Lower lobe of right lung (tissue), 2 donors: Measurements from ENCODE around the gene RSPH9. TPM values are rescaled to one million over a fixed set of nuclear protein-coding genes. Genes with fewer than 3 reads are reported as not detected.
"Not testable (repeated sequence)": the region's sequence is repeated elsewhere in the genome, so short reads cannot be mapped to it uniquely, and the experiment has no call there.

Experiments
- ATAC-seq, 2 donors: fragments of 200-7000 bp; cut with Tn5 transposase; one replicate each; pipeline ENCODE4 v1.9.1; 2020 to 2022; ENCODE audit warnings: mild to moderate bottlenecking in 2 of 2, moderate library complexity in 2 of 2
- DNase-seq: peaks from one replicate; pipeline ENCODE4 v3.0.0-alpha.2; 2020
- H3K27ac ChIP-seq: fragments of 200-600 bp; one replicate; pipeline ENCODE4 v1.8.0; 2022
- H3K27me3 ChIP-seq: fragments of 200-600 bp; one replicate; pipeline ENCODE4 v1.8.0; 2022; ENCODE audit warnings: low read depth
- H3K36me3 ChIP-seq: fragments of 200-600 bp; one replicate; pipeline ENCODE4 v1.8.0; 2022; ENCODE audit warnings: mild to moderate bottlenecking
- H3K4me1 ChIP-seq: fragments of 200-600 bp; one replicate; pipeline ENCODE4 v1.8.0; 2022
- H3K4me3 ChIP-seq: fragments of 200-600 bp; one replicate; pipeline ENCODE4 v1.8.0; 2022; ENCODE audit warnings: mild to moderate bottlenecking
- H3K9me3 ChIP-seq: fragments of 200-600 bp; one replicate; pipeline ENCODE4 v1.8.0; 2022
- intact Hi-C: fragments of 100-400 bp; cut with DNase I; formaldehyde crosslinking; loops from one replicate; pipeline ENCODE4 v1.11.0; 2022
- total RNA-seq: library from RNA; stranded (reverse); fragmentation: NEBNext Ultra II Directional; extraction: Animal tissue kit (Norgen Biotek cat#: 25700); gene quantifications from one replicate; pipeline ENCODE4 v1.2.1, GENCODE V29; 2021
- TF ChIP-seq, protein P1 (sequence below): fragments of 200-600 bp; IDR thresholded peaks from one replicate; pipeline ENCODE4 v1.8.0; 2022; ENCODE audit warnings: antibody characterized with exemption, mild to moderate bottlenecking
- donor health status: DM: no; HTN: yes; CAD: no; lungs with severe emphysema.

RSPH9 gene
- total RNA-seq, 1 donor from 2014 or later: 2.6 TPM

- DNase-seq (no peak), ATAC-seq (no peak)
- Histone ChIP-seq H3K27me3 (no peaks in the 10 kb centered on the region), H3K27ac (no peak overlapping the region), H3K4me1 (peaks cover 37% of the 10 kb centered on the region), H3K9me3 (no peaks in the 10 kb centered on the region), H3K36me3 (no peaks in the 10 kb centered on the region), H3K4me3 (no peak overlapping the region)
- TF ChIP-seq, protein P1, sequence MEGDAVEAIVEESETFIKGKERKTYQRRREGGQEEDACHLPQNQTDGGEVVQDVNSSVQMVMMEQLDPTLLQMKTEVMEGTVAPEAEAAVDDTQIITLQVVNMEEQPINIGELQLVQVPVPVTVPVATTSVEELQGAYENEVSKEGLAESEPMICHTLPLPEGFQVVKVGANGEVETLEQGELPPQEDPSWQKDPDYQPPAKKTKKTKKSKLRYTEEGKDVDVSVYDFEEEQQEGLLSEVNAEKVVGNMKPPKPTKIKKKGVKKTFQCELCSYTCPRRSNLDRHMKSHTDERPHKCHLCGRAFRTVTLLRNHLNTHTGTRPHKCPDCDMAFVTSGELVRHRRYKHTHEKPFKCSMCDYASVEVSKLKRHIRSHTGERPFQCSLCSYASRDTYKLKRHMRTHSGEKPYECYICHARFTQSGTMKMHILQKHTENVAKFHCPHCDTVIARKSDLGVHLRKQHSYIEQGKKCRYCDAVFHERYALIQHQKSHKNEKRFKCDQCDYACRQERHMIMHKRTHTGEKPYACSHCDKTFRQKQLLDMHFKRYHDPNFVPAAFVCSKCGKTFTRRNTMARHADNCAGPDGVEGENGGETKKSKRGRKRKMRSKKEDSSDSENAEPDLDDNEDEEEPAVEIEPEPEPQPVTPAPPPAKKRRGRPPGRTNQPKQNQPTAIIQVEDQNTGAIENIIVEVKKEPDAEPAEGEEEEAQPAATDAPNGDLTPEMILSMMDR: no peak
- intact Hi-C loops: no loop called here
Observed at GRCh38 chr6:43697421-43697820, 52.6 kb downstream of the RSPH9 start.

GRCh38 chr6:43698584-43699349 is 53.9 kb downstream of the RSPH9 start:
- ATAC-seq: no peak
- no peak overlapping the region for H3K4me3 ChIP-seq
- H3K36me3 ChIP-seq: no peaks in the 10 kb centered on the region
- intact Hi-C loops: no loop called here
- peak; percentile 62 for DNase-seq
- peaks cover 48% of the 10 kb centered on the region for H3K4me1 ChIP-seq
- no peaks in the 10 kb centered on the region for H3K9me3 ChIP-seq
- TF ChIP-seq, protein P1: no peak
- no peaks in the 10 kb centered on the region for H3K27me3 ChIP-seq
- peak overlapping the region; percentile 26 for H3K27ac ChIP-seq

DNA sequence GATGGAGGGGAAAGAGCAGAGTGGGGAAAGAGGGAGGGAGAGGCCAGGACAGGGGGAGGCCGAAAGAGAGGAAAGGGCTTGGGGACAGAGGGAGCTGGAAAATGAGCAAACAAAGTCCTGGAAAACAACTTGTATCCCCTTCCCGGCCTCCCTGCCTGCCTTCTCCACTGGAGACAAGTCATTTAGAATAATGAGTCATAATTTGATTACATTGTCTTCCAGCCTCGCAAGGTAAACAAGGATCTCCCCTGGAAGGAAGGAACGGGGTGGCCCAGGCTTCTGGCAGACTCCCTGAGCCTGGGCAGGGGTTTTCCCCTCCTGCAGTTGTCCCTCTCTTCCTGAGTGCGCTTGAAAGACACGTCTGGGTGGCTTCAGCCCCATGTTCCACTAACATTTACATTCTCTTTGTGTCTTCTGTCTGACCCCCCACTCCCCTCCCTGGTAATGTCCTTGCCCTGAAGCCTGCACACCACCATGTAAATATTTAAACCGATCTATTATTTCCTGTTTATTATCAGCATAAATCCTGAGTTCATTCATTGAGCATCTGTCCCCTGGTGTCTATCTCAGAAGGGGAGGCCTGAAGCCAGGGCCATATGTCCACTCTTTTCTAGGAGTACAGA is 54.8 kb downstream of the RSPH9 start:
- Histone ChIP-seq H3K27me3 (no peaks in the 10 kb centered on the region), H3K4me1 (peaks cover 51% of the 10 kb centered on the region), H3K27ac (peak overlapping the region; percentile 26), H3K4me3 (no peak overlapping the region), H3K9me3 (no peaks in the 10 kb centered on the region), H3K36me3 (no peaks in the 10 kb centered on the region)
- ATAC-seq: peak in 1 of 2 donors; percentile 4
- TF ChIP-seq, protein P1: no peak
- no peak for DNase-seq
- intact Hi-C loops: no loop called here

DNA sequence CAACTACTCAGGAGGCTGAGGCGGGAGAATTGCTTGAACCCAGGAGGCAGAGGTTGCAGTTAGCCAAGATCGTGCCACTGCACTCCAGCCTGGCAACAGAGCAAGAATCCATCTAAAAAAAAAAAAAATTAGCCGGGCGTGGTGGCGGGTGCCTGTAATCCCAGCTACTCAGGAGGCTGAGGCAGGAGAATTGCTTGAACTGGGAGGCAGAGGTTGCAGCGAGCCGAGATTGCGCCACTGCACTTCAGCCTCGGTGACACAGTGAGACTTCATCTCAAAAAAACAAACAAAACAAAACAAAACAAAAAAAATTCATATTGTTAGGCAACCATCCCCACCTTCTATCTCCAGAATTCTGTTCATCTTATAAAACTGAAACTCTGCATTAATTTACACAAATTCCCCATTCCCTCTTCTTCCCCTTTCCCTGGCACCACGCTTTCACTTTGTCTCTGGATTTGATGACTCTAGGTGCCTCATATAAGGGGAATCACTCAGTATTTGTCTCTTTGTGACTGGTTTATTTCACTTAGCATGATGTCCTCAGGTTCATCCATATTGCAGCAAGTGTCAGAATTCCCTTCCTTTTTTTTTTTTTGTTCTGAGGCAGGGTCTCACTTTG is 56.2 kb downstream of the RSPH9 start:
- peaks cover 57% of the 10 kb centered on the region for H3K4me1 ChIP-seq
- H3K9me3 ChIP-seq, H3K36me3 ChIP-seq, ATAC-seq, intact Hi-C loops, H3K27ac ChIP-seq, DNase-seq, H3K4me3 ChIP-seq, H3K27me3 ChIP-seq: not testable (repeated sequence)

GRCh38 chr6:43702171-43702533 is 57.3 kb downstream of the RSPH9 start:
- peaks cover 68% of the 10 kb centered on the region for H3K4me1 ChIP-seq
- intact Hi-C loops: no loop called here
- no peak for ATAC-seq

More at GRCh38 chr6:43702171-43702533, 57.3 kb downstream of the RSPH9 start:
- TF ChIP-seq, protein P1: no peak
- no peak for DNase-seq
- Histone ChIP-seq H3K9me3 (no peaks in the 10 kb centered on the region), H3K27me3 (no peaks in the 10 kb centered on the region), H3K27ac (peak overlapping the region; percentile 72), H3K36me3 (no peaks in the 10 kb centered on the region), H3K4me3 (no peak overlapping the region)
